ENCODE measurements around the gene SLBP.

- TF ChIP-seq CTCF (IDR thresholded peaks at IDR 0.05; ENCODE audit: low read depth, low read length) (no peak), EZH2phosphoT487 (IDR thresholded peaks at IDR 0.05; ENCODE audit: low read depth) (no peak)
These were observed 63.2 kb downstream of the SLBP start for GRCh38 chr4:1648962-1649361.

Data from OCI-LY3 (cell line).